ENCODE measurements around the gene KCTD18.

The KCTD18 gene

GRCh38 chr2:200492656-200493055 is 17.2 kb downstream of the KCTD18 start:
- DNase-seq = no peak
- intact Hi-C loops (cut with DNase I) = no loop called here

GRCh38 chr2:200490001-200490400 is 19.9 kb downstream of the KCTD18 start:
- no peak for DNase-seq
- intact Hi-C loops (cut with DNase I) = no loop called here

- no peak for DNase-seq
- intact Hi-C loops (cut with DNase I) = no loop called here
Observed at GRCh38 chr2:200488169-200488568, 21.7 kb downstream of the KCTD18 start.

GRCh38 chr2:200486529-200486928 is 23.3 kb downstream of the KCTD18 start:
- intact Hi-C loops (cut with DNase I) = no loop called here
- no peak for DNase-seq

- DNase-seq = no peak
- intact Hi-C loops (cut with DNase I) = loop anchor here (5.0 kb wide), 1 partner anchor 508 kb away; no protein-coding TSS in a partner anchor
Observed at GRCh38 chr2:200484934-200485333, 24.9 kb downstream of the KCTD18 start.

- no peak for DNase-seq
- intact Hi-C loops (cut with DNase I) = loop anchor here (5.0 kb wide), 1 partner anchor 506 kb away; no protein-coding TSS in a partner anchor
Observed at GRCh38 chr2:200483729-200484198, 26.1 kb downstream of the KCTD18 start.

- intact Hi-C loops (cut with DNase I) = loop anchor here (5.0 kb wide), 1 partner anchor 505 kb away; no protein-coding TSS in a partner anchor
- DNase-seq = no peak
Observed at GRCh38 chr2:200482194-200482593, 27.7 kb downstream of the KCTD18 start.

GRCh38 chr2:200479692-200480265 is 30.1 kb downstream of the KCTD18 start:
- no peak for DNase-seq

GRCh38 chr2:200477667-200478131 is 32.2 kb downstream of the KCTD18 start:
- intact Hi-C loops (cut with DNase I) = no loop called here
- peak in 38 of 42 donors; percentile 28 to 85 (median 58) for DNase-seq

More at GRCh38 chr2:200479692-200480265, 30.1 kb downstream of the KCTD18 start:
- intact Hi-C loops (cut with DNase I) = loop anchor here (5.0 kb wide), 1 partner anchor 502 kb away; no protein-coding TSS in a partner anchor

- intact Hi-C loops (cut with DNase I) = no loop called here
- peak in 1 of 42 donors; percentile 20 for DNase-seq
Observed at GRCh38 chr2:200476836-200477235, 33.0 kb downstream of the KCTD18 start.

GRCh38 chr2:200475795-200476194 is 34.1 kb downstream of the KCTD18 start:
- no peak for DNase-seq
- intact Hi-C loops (cut with DNase I) = no loop called here

GRCh38 chr2:200472853-200473464 is 36.9 kb downstream of the KCTD18 start:
- DNase-seq = no peak
- intact Hi-C loops (cut with DNase I) = no loop called here

- intact Hi-C loops (cut with DNase I) = no loop called here
- DNase-seq = no peak
Observed at GRCh38 chr2:200471928-200472645, 37.8 kb downstream of the KCTD18 start.

GRCh38 chr2:200471324-200471848 is 38.5 kb downstream of the KCTD18 start:
- DNase-seq = peak in 35 of 42 donors; percentile 24 to 82 (median 60)
- intact Hi-C loops (cut with DNase I) = no loop called here

- intact Hi-C loops (cut with DNase I) = loop anchor here (1.0 kb wide), 1 partner anchor 163 kb away; no protein-coding TSS in a partner anchor
- peak; percentile 45 to 89 (median 76) for DNase-seq
Observed at GRCh38 chr2:200470230-200470629, 39.6 kb downstream of the KCTD18 start.

- DNase-seq = peak in 32 of 42 donors; percentile 16 to 84 (median 56)
- intact Hi-C loops (cut with DNase I) = loop anchor here (1.0 kb wide), 1 partner anchor 162 kb away; no protein-coding TSS in a partner anchor
Observed at GRCh38 chr2:200469708-200470211, 40.1 kb downstream of the KCTD18 start.

- no peak for DNase-seq
Observed at GRCh38 chr2:200467806-200468681, 41.8 kb downstream of the KCTD18 start.

More at GRCh38 chr2:200467806-200468681, 41.8 kb downstream of the KCTD18 start:
- intact Hi-C loops (cut with DNase I) = no loop called here

All from head of caudate nucleus (tissue), 42 donors.